ELR (cell line): ENCODE data around the gene DACH1.

Experiments
- DNase-seq: peaks from one replicate; pipeline ENCODE4 v3.0.0-alpha.2; 2015; ENCODE audit warnings: low read depth

Gene DACH1

GRCh38 chr13:71624653-71625600, 242.1 kb downstream of the DACH1 start:
- peak; percentile 17 for DNase-seq

- DNase-seq: no peak
Measured at GRCh38 chr13:71621174-71622124, 245.6 kb downstream of the DACH1 start.

- no peak for DNase-seq
Measured at GRCh38 chr13:71619096-71619495, 247.9 kb downstream of the DACH1 start.

GRCh38 chr13:71618159-71618558, 248.8 kb downstream of the DACH1 start:
- peak; percentile 39 for DNase-seq

GRCh38 chr13:71617265-71617664, 249.7 kb downstream of the DACH1 start:
- DNase-seq: no peak

- DNase-seq: no peak
Measured at GRCh38 chr13:71613066-71613745, 253.8 kb downstream of the DACH1 start.

- no peak for DNase-seq
Measured at GRCh38 chr13:71611292-71611691, 255.7 kb downstream of the DACH1 start.

GRCh38 chr13:71610876-71611275, 256.1 kb downstream of the DACH1 start:
- DNase-seq: no peak

- peak; percentile 58 for DNase-seq
Measured at GRCh38 chr13:71609271-71609670, 257.7 kb downstream of the DACH1 start.

- no peak for DNase-seq
Measured at GRCh38 chr13:71607575-71607974, 259.4 kb downstream of the DACH1 start.

GRCh38 chr13:71606818-71607217, 260.2 kb downstream of the DACH1 start:
- no peak for DNase-seq

- peak; percentile 35 for DNase-seq
Measured at GRCh38 chr13:71605744-71606143, 261.3 kb downstream of the DACH1 start.

GRCh38 chr13:71603255-71603654, 263.7 kb downstream of the DACH1 start:
- no peak for DNase-seq

- no peak for DNase-seq
Measured at GRCh38 chr13:71602344-71602743, 264.7 kb downstream of the DACH1 start.

GRCh38 chr13:71597150-71597549, 269.9 kb downstream of the DACH1 start:
- DNase-seq: no peak

- DNase-seq: no peak
Measured at GRCh38 chr13:71596116-71596515, 270.9 kb downstream of the DACH1 start.

- DNase-seq: no peak
Measured at GRCh38 chr13:71593566-71593965, 273.4 kb downstream of the DACH1 start.

- no peak for DNase-seq
Measured at GRCh38 chr13:71591374-71591773, 275.6 kb downstream of the DACH1 start.

GRCh38 chr13:71590654-71591148, 276.3 kb downstream of the DACH1 start:
- DNase-seq: no peak

- no peak for DNase-seq
Measured at GRCh38 chr13:71589032-71589431, 278.0 kb downstream of the DACH1 start.

- DNase-seq: no peak
Measured at GRCh38 chr13:71587817-71588216, 279.2 kb downstream of the DACH1 start.

GRCh38 chr13:71587193-71587592, 279.8 kb downstream of the DACH1 start:
- DNase-seq: no peak
